Activated B cell treated with CpG ODN at 0.5 μM for 24 hours (primary cell): ENCODE results near the gene FKBP1C. TPM values are rescaled to one million over a fixed set of nuclear protein-coding genes. Genes with fewer than 3 reads are reported as not detected.

Experiments
- ATAC-seq: fragments of 200-7000 bp; cut with Tn5 transposase; one replicate; pipeline ENCODE4 v1.10.0; 2021; ENCODE audit warnings: low read depth, mild to moderate bottlenecking, moderate library complexity
- CTCF ChIA-PET: fragments of 350-600 bp; sonication (Branson Sonifier 250); formaldehyde crosslinking; loops from one replicate; lab custom pipeline; 2021; ENCODE audit warnings: antibody characterized with exemption; lab: Charles Lee
- POLR2A ChIA-PET: fragments of 350-600 bp; sonication (Branson Sonifier 250); formaldehyde crosslinking; loops from one replicate; lab custom pipeline; 2021; ENCODE audit warnings: antibody characterized with exemption; lab: Charles Lee
- DNase-seq: peaks from one replicate; pipeline ENCODE4 v3.0.0; 2022
- H3K27ac Mint-ChIP-seq: one replicate; pipeline ENCODE4 v1.8.0; 2020; ENCODE audit warnings: mixed read lengths
- H3K27me3 Mint-ChIP-seq: one replicate; pipeline ENCODE4 v1.8.0; 2021; ENCODE audit warnings: mixed read lengths
- H3K36me3 Mint-ChIP-seq: one replicate; pipeline ENCODE4 v1.8.0; 2021; ENCODE audit warnings: low read depth, mixed read lengths
- H3K4me1 Mint-ChIP-seq: one replicate; pipeline ENCODE4 v1.8.0; 2021; ENCODE audit warnings: mixed read lengths
- H3K4me3 Mint-ChIP-seq: one replicate; pipeline ENCODE4 v1.8.0; 2020; ENCODE audit warnings: mild to moderate bottlenecking, mixed read lengths
- H3K9me3 Mint-ChIP-seq: one replicate; pipeline ENCODE4 v1.8.0; 2020; ENCODE audit warnings: mixed read lengths
- intact Hi-C: fragments of 100-400 bp; cut with micrococcal nuclease; formaldehyde crosslinking; loops from one replicate; pipeline ENCODE4 v1.15.1; 2024
- total RNA-seq: library from RNA; stranded (reverse); gene quantifications from 2 replicates; pipeline ENCODE4 v1.2.3, GENCODE V29; 2022
- TF ChIP-seq, protein P1 (sequence below): fragments of 200-600 bp; IDR thresholded peaks from one replicate; pipeline ENCODE4 v1.8.0; 2022; ENCODE audit warnings: antibody characterized with exemption, mild to moderate bottlenecking

Gene FKBP1C
- total RNA-seq, 1 donor from 2014 or later = not detected

DNA sequence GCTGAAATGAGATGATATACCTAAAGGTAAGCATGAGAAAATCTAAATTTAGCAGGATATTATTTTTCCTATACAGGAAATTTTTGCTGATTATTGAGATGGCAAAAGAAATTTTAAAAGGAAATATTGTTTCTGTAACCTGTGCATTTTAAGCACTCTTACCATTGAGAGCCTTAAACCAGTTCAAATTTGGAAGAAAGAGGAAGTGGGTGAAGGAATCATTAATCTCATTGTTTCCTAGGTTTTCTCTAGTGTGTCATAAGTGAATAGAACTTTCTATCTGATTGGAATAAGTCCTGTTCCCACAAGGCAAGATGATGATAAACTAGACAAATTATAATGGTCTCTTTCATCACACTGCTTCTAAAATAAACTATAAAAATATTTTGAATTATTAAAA, 22.4 kb upstream of the FKBP1C start:
- DNase-seq (no peak), ATAC-seq (no peak)
- Mint-ChIP-seq H3K4me3 (no peak overlapping the region), H3K36me3 (no peaks in the 10 kb centered on the region), H3K4me1 (no peaks in the 10 kb centered on the region), H3K9me3 (no peaks in the 10 kb centered on the region), H3K27ac (no peak overlapping the region), H3K27me3 (no peaks in the 10 kb centered on the region)
- TF ChIP-seq, protein P1, sequence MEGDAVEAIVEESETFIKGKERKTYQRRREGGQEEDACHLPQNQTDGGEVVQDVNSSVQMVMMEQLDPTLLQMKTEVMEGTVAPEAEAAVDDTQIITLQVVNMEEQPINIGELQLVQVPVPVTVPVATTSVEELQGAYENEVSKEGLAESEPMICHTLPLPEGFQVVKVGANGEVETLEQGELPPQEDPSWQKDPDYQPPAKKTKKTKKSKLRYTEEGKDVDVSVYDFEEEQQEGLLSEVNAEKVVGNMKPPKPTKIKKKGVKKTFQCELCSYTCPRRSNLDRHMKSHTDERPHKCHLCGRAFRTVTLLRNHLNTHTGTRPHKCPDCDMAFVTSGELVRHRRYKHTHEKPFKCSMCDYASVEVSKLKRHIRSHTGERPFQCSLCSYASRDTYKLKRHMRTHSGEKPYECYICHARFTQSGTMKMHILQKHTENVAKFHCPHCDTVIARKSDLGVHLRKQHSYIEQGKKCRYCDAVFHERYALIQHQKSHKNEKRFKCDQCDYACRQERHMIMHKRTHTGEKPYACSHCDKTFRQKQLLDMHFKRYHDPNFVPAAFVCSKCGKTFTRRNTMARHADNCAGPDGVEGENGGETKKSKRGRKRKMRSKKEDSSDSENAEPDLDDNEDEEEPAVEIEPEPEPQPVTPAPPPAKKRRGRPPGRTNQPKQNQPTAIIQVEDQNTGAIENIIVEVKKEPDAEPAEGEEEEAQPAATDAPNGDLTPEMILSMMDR = no peak
- CTCF ChIA-PET = no interaction called here
- POLR2A ChIA-PET = no interaction called here
- intact Hi-C loops = no loop called here

DNA sequence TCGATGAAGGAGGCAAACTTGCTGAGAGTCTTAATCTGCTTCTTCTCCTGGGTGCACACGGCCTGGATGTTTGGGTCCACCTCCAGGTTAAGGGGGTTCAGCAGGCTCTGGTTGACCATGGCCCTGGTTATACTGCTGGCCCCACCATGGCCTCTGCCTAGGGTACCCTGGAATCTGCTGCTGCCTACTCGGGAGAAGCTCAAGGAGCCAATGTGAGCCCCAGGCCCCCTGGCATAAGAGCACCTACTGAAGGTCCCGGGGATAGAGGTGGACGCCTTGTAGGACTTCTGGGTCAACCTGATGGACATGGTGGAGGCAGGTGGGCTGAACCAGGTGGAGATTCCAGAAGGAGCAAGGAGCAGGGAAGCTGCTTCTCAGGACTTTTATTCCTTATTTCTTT, 17.9 kb upstream of the FKBP1C start:
- H3K27ac Mint-ChIP-seq = no peak overlapping the region
- no peak for DNase-seq
- no peaks in the 10 kb centered on the region for H3K27me3 Mint-ChIP-seq
- ATAC-seq = no peak
- ChIA-PET POLR2A (no interaction called here), CTCF (no interaction called here)
- TF ChIP-seq, protein P1 = no peak
- no peak overlapping the region for H3K4me3 Mint-ChIP-seq
- H3K4me1 Mint-ChIP-seq = no peaks in the 10 kb centered on the region
- intact Hi-C loops = no loop called here
- no peaks in the 10 kb centered on the region for H3K9me3 Mint-ChIP-seq
- no peaks in the 10 kb centered on the region for H3K36me3 Mint-ChIP-seq

DNA sequence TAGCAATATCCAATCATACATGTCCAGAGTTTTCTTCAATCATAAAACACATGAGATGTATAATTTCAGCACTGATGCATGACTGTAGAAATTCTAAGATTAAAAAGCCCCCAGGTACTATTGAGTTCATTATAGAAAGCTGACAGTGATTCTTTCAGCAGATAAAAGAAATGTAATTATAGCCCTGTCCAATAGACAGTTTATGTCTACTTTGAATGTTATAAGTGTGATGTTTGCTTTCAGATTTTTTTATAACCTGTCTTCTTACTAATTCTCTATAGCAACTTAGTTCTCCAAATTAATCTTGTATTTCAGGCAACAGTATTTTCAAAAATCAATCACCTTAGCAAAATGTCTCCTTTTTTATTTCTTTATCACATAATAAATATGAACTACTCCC, 13.5 kb upstream of the FKBP1C start:
- DNase-seq (no peak), ATAC-seq (no peak)
- intact Hi-C loops = no loop called here
- POLR2A ChIA-PET = no interaction called here
- Mint-ChIP-seq H3K4me1 (no peaks in the 10 kb centered on the region), H3K4me3 (no peak overlapping the region), H3K27me3 (no peaks in the 10 kb centered on the region), H3K9me3 (peaks cover 8% of the 10 kb centered on the region), H3K36me3 (no peaks in the 10 kb centered on the region), H3K27ac (no peak overlapping the region)
- TF ChIP-seq, protein P1 = no peak
- CTCF ChIA-PET = no interaction called here

DNA sequence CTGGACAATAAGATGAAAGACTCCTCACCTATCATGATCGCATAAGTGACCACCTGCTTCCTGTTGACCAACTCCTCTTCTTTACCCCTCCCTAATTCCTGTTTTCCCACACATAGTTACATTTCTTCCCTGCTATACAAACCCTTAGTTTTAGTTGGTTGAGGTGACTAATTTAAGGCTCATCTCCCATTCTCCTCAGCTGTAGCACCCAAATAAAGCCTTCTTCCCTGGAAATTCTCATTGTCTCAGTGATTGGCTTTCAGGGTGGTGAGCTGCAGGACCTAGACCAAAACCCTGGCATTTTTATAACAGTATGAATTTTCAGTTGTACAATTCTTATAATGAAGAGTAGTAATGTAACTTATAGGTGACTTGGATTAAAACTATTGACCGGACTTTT, 2.1 kb downstream of the FKBP1C start:
- DNase-seq (no peak), ATAC-seq (no peak)
- POLR2A ChIA-PET = no interaction called here
- Mint-ChIP-seq H3K27me3 (no peaks in the 10 kb centered on the region), H3K4me1 (no peaks in the 10 kb centered on the region), H3K9me3 (peaks cover 15% of the 10 kb centered on the region), H3K27ac (no peak overlapping the region), H3K4me3 (no peak overlapping the region), H3K36me3 (no peaks in the 10 kb centered on the region)
- TF ChIP-seq, protein P1 = no peak
- CTCF ChIA-PET = no interaction called here
- intact Hi-C loops = no loop called here

DNA sequence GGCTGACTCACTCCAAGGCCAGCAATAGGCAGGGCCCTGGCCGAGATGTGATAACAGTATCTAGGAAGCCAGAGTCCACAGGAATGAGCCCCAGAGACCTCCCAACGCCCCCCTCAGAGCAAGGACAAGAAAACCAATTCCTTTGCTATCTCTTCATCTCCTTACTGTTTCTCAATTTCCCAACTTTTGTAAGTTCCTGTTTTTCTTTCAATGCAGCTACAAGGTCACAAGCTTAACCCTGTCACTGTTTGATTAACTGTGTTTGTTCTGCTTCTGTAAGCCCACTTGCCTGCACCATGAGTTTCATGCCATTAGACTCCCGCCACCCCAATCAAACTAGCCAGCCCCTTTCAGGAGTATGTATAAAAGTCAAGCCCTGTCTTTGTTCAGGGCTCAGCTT, 3.5 kb downstream of the FKBP1C start:
- intact Hi-C loops = no loop called here
- ChIA-PET POLR2A (no interaction called here), CTCF (no interaction called here)
- TF ChIP-seq, protein P1 = no peak
- Mint-ChIP-seq H3K36me3 (no peaks in the 10 kb centered on the region), H3K27me3 (no peaks in the 10 kb centered on the region), H3K4me3 (no peak overlapping the region), H3K4me1 (no peaks in the 10 kb centered on the region), H3K9me3 (peaks cover 15% of the 10 kb centered on the region), H3K27ac (no peak overlapping the region)
- DNase-seq (no peak), ATAC-seq (no peak)
